Measurements from ENCODE around the gene PGAP6. TPM values are rescaled to one million over a fixed set of nuclear protein-coding genes. Genes with fewer than 3 reads are reported as not detected.

Gene PGAP6
- total and polyA plus RNA-seq, 2 of the 13 experiments (the other 11 are each of a cell fraction or from before 2014, with no cell fraction given), result 52.7 to 136 TPM

DNA sequence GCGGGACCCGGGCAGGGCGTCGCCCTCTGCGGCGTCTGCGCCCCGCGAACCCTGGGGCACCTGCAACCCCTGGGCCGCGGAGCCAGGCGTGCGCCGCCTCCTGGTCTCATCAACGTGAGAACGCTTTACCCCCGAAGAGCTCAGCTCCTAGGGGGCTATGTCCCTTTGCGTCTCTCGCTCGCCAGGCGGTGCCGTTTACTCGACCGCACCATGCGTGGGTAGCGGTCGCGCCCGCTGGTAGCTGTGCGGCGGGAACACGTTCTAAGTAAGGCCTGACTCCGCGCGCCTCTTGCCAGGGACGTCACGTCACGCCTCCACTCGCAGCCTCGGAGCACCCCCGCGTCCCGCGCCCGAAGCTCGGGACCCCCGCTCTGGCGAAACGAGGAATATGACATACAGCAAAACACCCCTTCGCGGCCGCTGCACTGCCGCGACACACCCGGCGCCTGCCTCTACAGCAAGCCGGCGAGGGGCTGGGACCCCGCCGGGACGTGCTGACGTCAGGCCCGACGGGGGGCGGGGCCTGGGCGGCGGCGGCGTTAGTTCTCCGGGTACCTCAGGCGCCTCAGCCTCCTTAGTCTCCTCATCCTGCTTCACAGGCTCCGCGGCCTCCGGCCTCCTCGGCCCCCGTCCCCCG lies 43.4 kb upstream of the PGAP6 start, which contains the start of gene RAB11FIP3 (continued):
- TF ChIP-seq ZNF143 (CRISPR knock-in tag; IDR thresholded peaks at IDR 0.05), result peak; percentile 54; the same call in 1 of the 2 replicates
- TF ChIP-seq TAF15 (IDR thresholded peaks at IDR 0.05; ENCODE audit: low read depth, low read length, poor library complexity, severe bottlenecking), result no peak
- TF ChIP-seq ZNF660 (CRISPR knock-in tag; IDR thresholded peaks at IDR 0.05; ENCODE audit: borderline replicate concordance, low read depth), result no peak; the same call in 1 of the 2 replicates
- TF ChIP-seq, protein P1, sequence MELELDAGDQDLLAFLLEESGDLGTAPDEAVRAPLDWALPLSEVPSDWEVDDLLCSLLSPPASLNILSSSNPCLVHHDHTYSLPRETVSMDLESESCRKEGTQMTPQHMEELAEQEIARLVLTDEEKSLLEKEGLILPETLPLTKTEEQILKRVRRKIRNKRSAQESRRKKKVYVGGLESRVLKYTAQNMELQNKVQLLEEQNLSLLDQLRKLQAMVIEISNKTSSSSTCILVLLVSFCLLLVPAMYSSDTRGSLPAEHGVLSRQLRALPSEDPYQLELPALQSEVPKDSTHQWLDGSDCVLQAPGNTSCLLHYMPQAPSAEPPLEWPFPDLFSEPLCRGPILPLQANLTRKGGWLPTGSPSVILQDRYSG (CRISPR knock-in tag; IDR thresholded peaks at IDR 0.05), result peak; percentile 51; the same call in 1 of the 2 replicates
- peak; percentile 74; the same call in 1 of the 2 replicates for TF ChIP-seq MTA1 (CRISPR knock-in tag; IDR thresholded peaks at IDR 0.05; ENCODE audit: borderline replicate concordance)
- TF ChIP-seq ZMYM2 (CRISPR knock-in tag; IDR thresholded peaks at IDR 0.05), result peak; percentile 63; the same call in 1 of the 2 replicates
- no peak; the same call in 1 of the 2 replicates for TF ChIP-seq WIZ (CRISPR knock-in tag; IDR thresholded peaks at IDR 0.05)
- no peak for TF ChIP-seq HES4 (CRISPR knock-in tag; IDR thresholded peaks at IDR 0.05; ENCODE audit: borderline replicate concordance)
- TF ChIP-seq FOXC1 (CRISPR knock-in tag; IDR thresholded peaks at IDR 0.05; ENCODE audit: borderline replicate concordance), result peak; percentile 96
- TF ChIP-seq, protein P2, sequence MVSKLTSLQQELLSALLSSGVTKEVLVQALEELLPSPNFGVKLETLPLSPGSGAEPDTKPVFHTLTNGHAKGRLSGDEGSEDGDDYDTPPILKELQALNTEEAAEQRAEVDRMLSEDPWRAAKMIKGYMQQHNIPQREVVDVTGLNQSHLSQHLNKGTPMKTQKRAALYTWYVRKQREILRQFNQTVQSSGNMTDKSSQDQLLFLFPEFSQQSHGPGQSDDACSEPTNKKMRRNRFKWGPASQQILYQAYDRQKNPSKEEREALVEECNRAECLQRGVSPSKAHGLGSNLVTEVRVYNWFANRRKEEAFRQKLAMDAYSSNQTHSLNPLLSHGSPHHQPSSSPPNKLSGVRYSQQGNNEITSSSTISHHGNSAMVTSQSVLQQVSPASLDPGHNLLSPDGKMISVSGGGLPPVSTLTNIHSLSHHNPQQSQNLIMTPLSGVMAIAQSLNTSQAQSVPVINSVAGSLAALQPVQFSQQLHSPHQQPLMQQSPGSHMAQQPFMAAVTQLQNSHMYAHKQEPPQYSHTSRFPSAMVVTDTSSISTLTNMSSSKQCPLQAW (CRISPR knock-in tag; IDR thresholded peaks at IDR 0.05), result peak; percentile 75
- peak; percentile 46; the same call in 1 of the 2 replicates for TF ChIP-seq FOXK1 (CRISPR knock-in tag; IDR thresholded peaks at IDR 0.05; ENCODE audit: borderline replicate concordance, low read depth)
- TF ChIP-seq STAG1 (CRISPR knock-in tag; IDR thresholded peaks at IDR 0.05), result peak; percentile 33; the same call in 1 of the 2 replicates
- TF ChIP-seq XRCC5 (optimal IDR thresholded peaks at IDR 0.05; ENCODE audit: low read length), result peak; percentile 47
- TF ChIP-seq TBL1XR1 (IDR thresholded peaks at IDR 0.05; ENCODE audit: borderline replicate concordance, low read length, partially characterized antibody), result no peak
- TF ChIP-seq ZNF562 (CRISPR knock-in tag; IDR thresholded peaks at IDR 0.05; ENCODE audit: borderline replicate concordance), result no peak
- TF ChIP-seq ZSCAN21 (CRISPR knock-in tag; IDR thresholded peaks at IDR 0.05; ENCODE audit: borderline replicate concordance), result peak; percentile 74
- TF ChIP-seq, protein P3, sequence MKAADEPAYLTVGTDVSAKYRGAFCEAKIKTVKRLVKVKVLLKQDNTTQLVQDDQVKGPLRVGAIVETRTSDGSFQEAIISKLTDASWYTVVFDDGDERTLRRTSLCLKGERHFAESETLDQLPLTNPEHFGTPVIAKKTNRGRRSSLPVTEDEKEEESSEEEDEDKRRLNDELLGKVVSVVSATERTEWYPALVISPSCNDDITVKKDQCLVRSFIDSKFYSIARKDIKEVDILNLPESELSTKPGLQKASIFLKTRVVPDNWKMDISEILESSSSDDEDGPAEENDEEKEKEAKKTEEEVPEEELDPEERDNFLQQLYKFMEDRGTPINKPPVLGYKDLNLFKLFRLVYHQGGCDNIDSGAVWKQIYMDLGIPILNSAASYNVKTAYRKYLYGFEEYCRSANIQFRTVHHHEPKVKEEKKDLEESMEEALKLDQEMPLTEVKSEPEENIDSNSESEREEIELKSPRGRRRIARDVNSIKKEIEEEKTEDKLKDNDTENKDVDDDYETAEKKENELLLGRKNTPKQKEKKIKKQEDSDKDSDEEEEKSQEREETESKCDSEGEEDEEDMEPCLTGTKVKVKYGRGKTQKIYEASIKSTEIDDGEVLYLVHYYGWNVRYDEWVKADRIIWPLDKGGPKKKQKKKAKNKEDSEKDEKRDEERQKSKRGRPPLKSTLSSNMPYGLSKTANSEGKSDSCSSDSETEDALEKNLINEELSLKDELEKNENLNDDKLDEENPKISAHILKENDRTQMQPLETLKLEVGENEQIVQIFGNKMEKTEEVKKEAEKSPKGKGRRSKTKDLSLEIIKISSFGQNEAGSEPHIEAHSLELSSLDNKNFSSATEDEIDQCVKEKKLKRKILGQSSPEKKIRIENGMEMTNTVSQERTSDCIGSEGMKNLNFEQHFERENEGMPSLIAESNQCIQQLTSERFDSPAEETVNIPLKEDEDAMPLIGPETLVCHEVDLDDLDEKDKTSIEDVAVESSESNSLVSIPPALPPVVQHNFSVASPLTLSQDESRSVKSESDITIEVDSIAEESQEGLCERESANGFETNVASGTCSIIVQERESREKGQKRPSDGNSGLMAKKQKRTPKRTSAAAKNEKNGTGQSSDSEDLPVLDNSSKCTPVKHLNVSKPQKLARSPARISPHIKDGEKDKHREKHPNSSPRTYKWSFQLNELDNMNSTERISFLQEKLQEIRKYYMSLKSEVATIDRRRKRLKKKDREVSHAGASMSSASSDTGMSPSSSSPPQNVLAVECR (CRISPR knock-in tag; IDR thresholded peaks at IDR 0.05; ENCODE audit: borderline replicate concordance), result peak; percentile 90
- TF ChIP-seq GZF1 (CRISPR knock-in tag; IDR thresholded peaks at IDR 0.05), result peak; percentile 76; the same call in 1 of the 2 replicates
- TF ChIP-seq HNRNPH1 (optimal IDR thresholded peaks at IDR 0.05; ENCODE audit: low read depth, low read length), result no peak
- TF ChIP-seq, protein P4, sequence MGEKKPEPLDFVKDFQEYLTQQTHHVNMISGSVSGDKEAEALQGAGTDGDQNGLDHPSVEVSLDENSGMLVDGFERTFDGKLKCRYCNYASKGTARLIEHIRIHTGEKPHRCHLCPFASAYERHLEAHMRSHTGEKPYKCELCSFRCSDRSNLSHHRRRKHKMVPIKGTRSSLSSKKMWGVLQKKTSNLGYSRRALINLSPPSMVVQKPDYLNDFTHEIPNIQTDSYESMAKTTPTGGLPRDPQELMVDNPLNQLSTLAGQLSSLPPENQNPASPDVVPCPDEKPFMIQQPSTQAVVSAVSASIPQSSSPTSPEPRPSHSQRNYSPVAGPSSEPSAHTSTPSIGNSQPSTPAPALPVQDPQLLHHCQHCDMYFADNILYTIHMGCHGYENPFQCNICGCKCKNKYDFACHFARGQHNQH (CRISPR knock-in tag; IDR thresholded peaks at IDR 0.05), result peak; percentile 62; the same call in 1 of the 2 replicates
